H1 (cell line): ENCODE data around the gene CNNM1. TPM values are rescaled to one million over a fixed set of nuclear protein-coding genes. Genes with fewer than 3 reads are reported as not detected.

ENCODE experiments used
- CTCF ChIA-PET: fragments of 300-600 bp; sonication (Branson Sonifier 250); formaldehyde crosslinking; loops from one replicate; lab custom pipeline; 2021; ENCODE audit not compliant: partially characterized antibody; lab: Charles Lee
- POLR2A ChIA-PET: fragments of 300-600 bp; sonication (Branson Sonifier 250); formaldehyde crosslinking; loops from one replicate; lab custom pipeline; 2021; ENCODE audit warnings: inconsistent platforms; ENCODE audit not compliant: partially characterized antibody; lab: Charles Lee
- DNase-seq, 2 experiments: peaks; one replicate each; pipeline versions ENCODE4 v3.0.0 to v3.0.0-alpha.2; 2010 to 2022; ENCODE audit warnings: low spot score in 2 of 2, low read depth in 1 of 2, mixed read lengths in 1 of 2
- FAIRE-seq: peaks from 2 replicates; lab custom pipeline; 2011; peaks lifted over from hg19 to GRCh38; lab: Jason Lieb, UNC
- H2AFZ ChIP-seq: 2 replicates; pipeline ENCODE4 v1.8.1; 2012; ENCODE audit warnings: low read length, inconsistent platforms
- H2AK5ac ChIP-seq: 2 replicates; pipeline ENCODE4 v1.6.1; 2013; ENCODE audit warnings: low read depth, low read length
- H2BK120ac ChIP-seq: replicated peaks from 2 replicates; pipeline ENCODE3; 2013; ENCODE audit warnings: low read depth, low read length, inconsistent platforms
- H2BK12ac ChIP-seq: 2 replicates; pipeline ENCODE4 v1.6.1; 2013; ENCODE audit warnings: low read depth, low read length
- H2BK15ac ChIP-seq: 2 replicates; pipeline ENCODE4 v1.6.1; 2013; ENCODE audit warnings: low read length
- H2BK20ac ChIP-seq: 2 replicates; pipeline ENCODE4 v1.6.1; 2013; ENCODE audit warnings: low read length
- H2BK5ac ChIP-seq: 2 replicates; pipeline ENCODE4 v1.6.1; 2013; ENCODE audit warnings: low read depth, low read length
- H3K14ac ChIP-seq: 2 replicates; pipeline ENCODE4 v1.6.1; 2013; ENCODE audit warnings: inconsistent platforms; ENCODE audit not compliant: insufficient read length
- H3K18ac ChIP-seq: 2 replicates; pipeline ENCODE4 v1.6.1; 2013; ENCODE audit warnings: low read length; ENCODE audit errors: extremely low read depth
- H3K23ac ChIP-seq: 2 replicates; pipeline ENCODE4 v1.6.1; 2013; ENCODE audit warnings: inconsistent platforms; ENCODE audit not compliant: insufficient read length
- H3K23me2 ChIP-seq: 2 replicates; pipeline ENCODE4 v1.6.1; 2013; ENCODE audit warnings: low read depth, low read length
- H3K27ac ChIP-seq: 2 replicates; pipeline ENCODE4 v1.6.1; 2011; ENCODE audit warnings: low read depth, low read length, inconsistent platforms
- H3K27me3 ChIP-seq, 4 experiments: replicated peaks in 1 of 4; 1 replicate in 1 of 4; 2 replicates in 3 of 4; pipeline versions ENCODE4 v1.6.1 to v1.8.1; 2011 to 2013; ENCODE audit warnings: low read length in 3 of 4, mild to moderate bottlenecking in 3 of 4, inconsistent platforms in 2 of 4, mixed read lengths in 2 of 4, moderate library complexity in 1 of 4; ENCODE audit not compliant: control insufficient read depth in 3 of 4, insufficient read depth in 3 of 4; ENCODE audit errors: extremely low read depth in 1 of 4
- H3K36me3 ChIP-seq, 4 experiments: 2 replicates each; pipeline versions ENCODE4 v1.6.1 to v1.8.1; 2011 to 2013; ENCODE audit warnings: mild to moderate bottlenecking in 4 of 4, low read length in 3 of 4, moderate library complexity in 2 of 4, control low read depth in 1 of 4, inconsistent platforms in 1 of 4; ENCODE audit not compliant: insufficient read depth in 4 of 4, control insufficient read depth in 2 of 4
- H3K4ac ChIP-seq: replicated peaks from 2 replicates; pipeline ENCODE3; 2013; ENCODE audit warnings: low read length, low read depth, mixed read lengths, inconsistent platforms; ENCODE audit not compliant: insufficient read length
- H3K4me1 ChIP-seq, 4 experiments: replicated peaks in 1 of 4; 1 replicate in 1 of 4; 2 replicates in 3 of 4; pipeline versions ENCODE4 v1.6.1 to v1.8.1; 2011 to 2013; ENCODE audit warnings: low read length in 3 of 4, inconsistent platforms in 2 of 4, mixed read lengths in 1 of 4; ENCODE audit not compliant: insufficient read depth in 4 of 4, control insufficient read depth in 3 of 4
- H3K4me2 ChIP-seq, 2 experiments: 2 replicates each; pipeline versions ENCODE4 v1.6.1 to v1.8.1; 2011 to 2013; ENCODE audit warnings: low read depth in 2 of 2, low read length in 2 of 2, control low read depth in 1 of 2, inconsistent platforms in 1 of 2, mild to moderate bottlenecking in 1 of 2; ENCODE audit not compliant: insufficient read depth in 1 of 2
- H3K4me3 ChIP-seq, 4 experiments: fragments of 200-600, 300-600 bp in 1 of 4; sonication (generic), shearing (Covaris generic), sonication (Bioruptor Twin) in 1 of 4; 2 replicates each; pipeline versions ENCODE4 v1.5.1 to v1.8.1; 2011 to 2016; ENCODE audit warnings: low read length in 4 of 4, low read depth in 3 of 4, control low read depth in 2 of 4, inconsistent platforms in 2 of 4, mild to moderate bottlenecking in 2 of 4, mixed read lengths in 1 of 4, moderate library complexity in 1 of 4; ENCODE audit not compliant: insufficient read depth in 2 of 4; ENCODE audit errors: extremely low read depth in 1 of 4
- H3K56ac ChIP-seq: replicated peaks from 2 replicates; pipeline ENCODE3; 2013; ENCODE audit warnings: low read depth, mild to moderate bottlenecking, mixed read lengths, low read length, inconsistent platforms; ENCODE audit not compliant: insufficient read length
- H3K79me1 ChIP-seq: 2 replicates; pipeline ENCODE4 v1.6.1; 2013; ENCODE audit warnings: low read depth, low read length, control low read depth
- H3K79me2 ChIP-seq, 2 experiments: 2 replicates each; pipeline versions ENCODE4 v1.6.1 to v1.8.1; 2012 to 2013; ENCODE audit warnings: low read length in 2 of 2, mild to moderate bottlenecking in 2 of 2, inconsistent platforms in 1 of 2; ENCODE audit not compliant: insufficient read depth in 2 of 2, control insufficient read depth in 1 of 2
- H3K9ac ChIP-seq, 4 experiments: replicated peaks in 1 of 4; 1 replicate in 1 of 4; 2 replicates in 3 of 4; pipeline versions ENCODE4 v1.6.1 to v1.8.1; 2011 to 2013; ENCODE audit warnings: low read depth in 3 of 4, low read length in 3 of 4, control low read depth in 2 of 4, mild to moderate bottlenecking in 2 of 4, moderate library complexity in 2 of 4, inconsistent platforms in 1 of 4; ENCODE audit errors: extremely low read depth in 1 of 4
- H3K9me3 ChIP-seq, 2 experiments: 2 replicates each; pipeline versions ENCODE4 v1.6.1 to v1.8.1; 2012 to 2013; ENCODE audit warnings: mild to moderate bottlenecking in 2 of 2, moderate library complexity in 2 of 2, control low read depth in 1 of 2, inconsistent platforms in 1 of 2, low read depth in 1 of 2, low read length in 1 of 2, mixed read lengths in 1 of 2; ENCODE audit not compliant: insufficient read depth in 2 of 2
- H4K20me1 ChIP-seq, 2 experiments: replicated peaks in 1 of 2; 2 replicates each; pipeline versions ENCODE3 to v1.8.1; 2011 to 2013; ENCODE audit warnings: inconsistent platforms in 2 of 2, low read length in 2 of 2, mild to moderate bottlenecking in 1 of 2; ENCODE audit not compliant: insufficient read depth in 2 of 2, control insufficient read depth in 1 of 2
- H4K5ac ChIP-seq: 2 replicates; pipeline ENCODE4 v1.6.1; 2013; ENCODE audit warnings: low read length, low read depth, mixed read lengths, inconsistent platforms; ENCODE audit not compliant: insufficient read length
- H4K8ac ChIP-seq: 2 replicates; pipeline ENCODE4 v1.8.0; 2013; ENCODE audit warnings: mild to moderate bottlenecking, moderate library complexity, low read length, inconsistent platforms; ENCODE audit not compliant: insufficient read depth; ENCODE audit errors: extremely low read depth
- H4K91ac ChIP-seq: replicated peaks from 2 replicates; pipeline ENCODE3; 2013; ENCODE audit warnings: low read length, mixed read lengths, inconsistent platforms; ENCODE audit not compliant: insufficient read length
- MAX ChIP-seq: IDR thresholded peaks from 2 replicates; pipeline ENCODE4 v1.6.1; 2012; ENCODE audit warnings: inconsistent platforms
- RNF2 ChIP-seq: fragments of 200-900, 300-1000 bp; sonication (generic); IDR thresholded peaks from 2 replicates; pipeline ENCODE4 v1.7.1; 2016; ENCODE audit warnings: borderline replicate concordance, low read depth, mild to moderate bottlenecking, antibody characterized with exemption, low read length; ENCODE audit not compliant: poor library complexity, severe bottlenecking; ENCODE audit errors: missing control alignments
- WGBS, 2 experiments: shearing (Covaris generic) in 1 of 2; methylation state at CpG; one replicate each; pipeline versions ENCODE4 v1.1.6 to v1.1.7; 2013 to 2015; ENCODE audit warnings: low lambda C conversion rate in 2 of 2, mixed read lengths in 2 of 2, inconsistent platforms in 1 of 2, low coverage in 1 of 2, missing lambda C conversion rate in 1 of 2; ENCODE audit not compliant: insufficient replicate concordance in 2 of 2, insufficient coverage in 1 of 2, insufficient read length in 1 of 2; ENCODE audit errors: extremely low coverage in 1 of 2, missing lambda C conversion rate in 1 of 2; 5-methylcytosine and 5-hydroxymethylcytosine counted together
- polyA plus RNA-seq, 7 experiments: library from polyadenylated mRNA; depleted of rRNA in 3 of 7; stranded (reverse) in 5 of 7; unstranded in 2 of 7; fragments of >200 nt in 5 of 7; fragments of 200-250 nt in 2 of 7; gene quantifications; 1 replicate in 5 of 7; 2 replicates in 1 of 7; 4 replicates in 1 of 7; pipeline versions ENCODE4 v1.2.1 to v1.2.3, GENCODE V29; 2011 to 2013; ENCODE audit warnings: missing spikeins in 2 of 7, mixed read lengths in 2 of 7
- total RNA-seq: library from RNA; stranded (reverse); fragmentation: NEBNext Ultra II Directional; extraction: Animal tissue kit (Norgen Biotek cat#: 25700); gene quantifications from 2 replicates; pipeline ENCODE4 v1.2.1, GENCODE V29; 2021

Gene CNNM1
- total and polyA plus RNA-seq, 2 of the 8 experiments (the other 6 are each of a cell fraction or from before 2014, with no cell fraction given) = 0.74 to 0.92 TPM

- no peaks in the 10 kb centered on the region for H3K79me2 ChIP-seq
- H4K8ac ChIP-seq = no peak overlapping the region; the same call in 1 of the 2 replicates
- peaks cover 3 to 4% of the 10 kb centered on the region in 2 experiments for H4K20me1 ChIP-seq
- H3K4me3 ChIP-seq = peak overlapping the region; percentile 26 to 68 (median 54)
- no peak overlapping the region for H3K27ac ChIP-seq
- no peak overlapping the region for H2BK120ac ChIP-seq
- H2BK5ac ChIP-seq = peak overlapping the region; percentile 40; the same call in 1 of the 2 replicates
- peak overlapping the region; percentile 65 to 97 for H3K4me2 ChIP-seq
- peak overlapping the region; percentile 71 for H3K18ac ChIP-seq
- CTCF ChIA-PET = interaction anchor here (1.9 kb wide), 1 partner anchor 9 kb away, joined by 9 read pairs; no protein-coding TSS in a partner anchor
- H3K27me3 ChIP-seq = peaks cover 22 to 38% (median 34%) of the 10 kb centered on the region in 4 experiments
- no peak overlapping the region for H3K9ac ChIP-seq
- H4K5ac ChIP-seq = peak overlapping the region; percentile 65
- H3K79me1 ChIP-seq = no peaks in the 10 kb centered on the region
- TF ChIP-seq MAX = no peak
- TF ChIP-seq RNF2 = peak; percentile 13
- TF ChIP-seq, all 59 proteins: peak for 1
- Histone ChIP-seq H2BK15ac (peak overlapping the region; percentile 88; the same call in 1 of the 2 replicates), H2AFZ (peak overlapping the region; percentile 98), H3K14ac (no peak overlapping the region), H2BK20ac (0 out of 2 replicates have a peak overlapping the region, but pooled peaks have one; percentile 66), H3K56ac (no peak overlapping the region), H4K91ac (no peak overlapping the region), H3K23ac (no peak overlapping the region), H3K4ac (no peak overlapping the region), H2BK12ac (peak overlapping the region; percentile 81; the same call in 1 of the 2 replicates), H3K23me2 (peaks cover 13% of the 10 kb centered on the region; the same call in 1 of the 2 replicates), H2AK5ac (no peak overlapping the region), H3K4me1 (peaks cover 0 to 13% (median 4%) of the 10 kb centered on the region in 4 experiments; a peak in 6 of 7 replicates), H3K9me3 (no peaks in the 10 kb centered on the region), H3K36me3 (no peaks in the 10 kb centered on the region)
- 36% methylated on average over 23 of the region's 23 CpGs; no CpG with 5 or more reads in 1 of the 2 experiments for WGBS, 2 experiments
- DNase-seq = no peak
- FAIRE-seq = no peak
- POLR2A ChIA-PET = interaction anchor here (1.5 kb wide), 1 partner anchor 9 kb away, joined by 3 read pairs; no protein-coding TSS in a partner anchor
Measured at GRCh38 chr10:99328579-99329303, 415 bp upstream of the CNNM1 start.
